ENCODE measurements around the gene GRAMD2A. TPM values are rescaled to one million over a fixed set of nuclear protein-coding genes. Genes with fewer than 3 reads are reported as not detected.

The GRAMD2A gene
- total RNA-seq, 3 donors from 2014 or later (not counting 1 experiment from before 2014, with no cell fraction given), result not detected

GRCh38 chr15:72116731-72117485 lies 80.7 kb downstream of the GRAMD2A start:
- Mint-ChIP-seq H3K27me3 (ENCODE audit: low read depth in 2 of 2) (no peaks in the 10 kb centered on the region), H3K36me3 (no peaks in the 10 kb centered on the region), H3K4me1 (peaks cover 26 to 32% of the 10 kb centered on the region in 2 donors), H3K9me3 (no peaks in the 10 kb centered on the region), H3K4me3 (peak overlapping the region; percentile 90), H3K27ac (peak overlapping the region; percentile 65 to 96)
- peak in 1 of 3 donors; percentile 0 for ATAC-seq
- intact Hi-C loops (cut with micrococcal nuclease), result loop anchor here (1.0 to 5.0 kb wide), 2 partner anchors 155 to 665 kb away; partner anchors contain the start of genes ADPGK and PARP6
- H3K4me3 ChIP-seq (ENCODE audit: low read length), result peak overlapping the region; percentile 80
- no peaks in the 10 kb centered on the region for H3K27me3 ChIP-seq (ENCODE audit: control insufficient read depth, insufficient read depth, low read length)
- TF ChIP-seq, protein P1, sequence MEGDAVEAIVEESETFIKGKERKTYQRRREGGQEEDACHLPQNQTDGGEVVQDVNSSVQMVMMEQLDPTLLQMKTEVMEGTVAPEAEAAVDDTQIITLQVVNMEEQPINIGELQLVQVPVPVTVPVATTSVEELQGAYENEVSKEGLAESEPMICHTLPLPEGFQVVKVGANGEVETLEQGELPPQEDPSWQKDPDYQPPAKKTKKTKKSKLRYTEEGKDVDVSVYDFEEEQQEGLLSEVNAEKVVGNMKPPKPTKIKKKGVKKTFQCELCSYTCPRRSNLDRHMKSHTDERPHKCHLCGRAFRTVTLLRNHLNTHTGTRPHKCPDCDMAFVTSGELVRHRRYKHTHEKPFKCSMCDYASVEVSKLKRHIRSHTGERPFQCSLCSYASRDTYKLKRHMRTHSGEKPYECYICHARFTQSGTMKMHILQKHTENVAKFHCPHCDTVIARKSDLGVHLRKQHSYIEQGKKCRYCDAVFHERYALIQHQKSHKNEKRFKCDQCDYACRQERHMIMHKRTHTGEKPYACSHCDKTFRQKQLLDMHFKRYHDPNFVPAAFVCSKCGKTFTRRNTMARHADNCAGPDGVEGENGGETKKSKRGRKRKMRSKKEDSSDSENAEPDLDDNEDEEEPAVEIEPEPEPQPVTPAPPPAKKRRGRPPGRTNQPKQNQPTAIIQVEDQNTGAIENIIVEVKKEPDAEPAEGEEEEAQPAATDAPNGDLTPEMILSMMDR (IDR thresholded peaks at IDR 0.05), result no peak
- DNase-seq, result peak in 1 of 2 donors; percentile 53
- no peaks in the 10 kb centered on the region for H3K36me3 ChIP-seq (ENCODE audit: control insufficient read depth, insufficient read depth, low read length)
- H3K4me1 ChIP-seq (ENCODE audit: control insufficient read depth, insufficient read depth, low read length), result peaks cover 14% of the 10 kb centered on the region
- peak overlapping the region; percentile 72 for H3K27ac ChIP-seq (ENCODE audit: low read length)
- H3K9me3 ChIP-seq (ENCODE audit: control insufficient read depth, insufficient read depth, low read length), result no peaks in the 10 kb centered on the region
- WGBS (ENCODE audit: insufficient coverage), result 5% methylated on average over 24 of the region's 24 CpGs

DNA sequence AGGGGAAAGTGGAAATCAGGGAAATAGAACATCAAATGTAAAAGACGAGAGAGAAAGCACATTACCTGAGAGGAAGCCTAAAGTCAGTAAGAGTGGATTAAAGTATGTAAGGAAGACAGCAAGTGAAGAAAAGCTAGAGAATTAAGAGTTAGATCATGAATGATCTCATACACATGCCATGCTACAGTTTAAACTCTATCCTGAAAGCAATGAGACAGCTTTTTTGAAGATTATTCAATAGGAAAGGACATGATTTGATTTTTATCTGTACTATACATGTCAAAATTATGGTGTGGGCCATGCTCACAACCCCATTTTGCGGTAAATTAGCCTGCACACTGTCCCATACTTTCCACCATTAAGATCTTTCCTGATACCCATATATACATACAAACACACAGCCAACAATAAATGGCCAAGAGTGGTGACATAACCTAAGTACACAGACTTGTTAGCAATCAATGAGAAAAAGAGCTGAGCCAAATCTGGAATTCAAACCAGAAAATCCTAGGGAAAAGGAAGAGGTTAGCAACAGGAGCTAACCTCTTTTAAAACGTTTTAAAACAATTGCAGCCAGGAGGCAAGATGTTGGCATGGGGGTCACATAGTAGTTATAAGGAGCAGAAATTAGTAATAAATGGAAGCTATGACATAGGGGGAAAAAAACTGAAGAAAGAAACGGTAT lies 84.1 kb downstream of the GRAMD2A start:
- H3K9me3 Mint-ChIP-seq, result no peaks in the 10 kb centered on the region
- Histone ChIP-seq H3K36me3 (ENCODE audit: control insufficient read depth, insufficient read depth, low read length) (no peaks in the 10 kb centered on the region), H3K4me3 (ENCODE audit: low read length) (no peak overlapping the region), H3K27me3 (ENCODE audit: control insufficient read depth, insufficient read depth, low read length) (no peaks in the 10 kb centered on the region), H3K27ac (ENCODE audit: low read length) (no peak overlapping the region), H3K4me1 (ENCODE audit: control insufficient read depth, insufficient read depth, low read length) (peaks cover 8% of the 10 kb centered on the region), H3K9me3 (ENCODE audit: control insufficient read depth, insufficient read depth, low read length) (no peaks in the 10 kb centered on the region)
- TF ChIP-seq, protein P1 (IDR thresholded peaks at IDR 0.05), result no peak
- no peak overlapping the region for H3K27ac Mint-ChIP-seq
- 90% methylated on average over 4 of the region's 4 CpGs for WGBS (ENCODE audit: insufficient coverage)
- intact Hi-C loops (cut with micrococcal nuclease), result no loop called here
- no peaks in the 10 kb centered on the region for H3K27me3 Mint-ChIP-seq (ENCODE audit: low read depth in 2 of 2)
- no peak overlapping the region for H3K4me3 Mint-ChIP-seq
- peaks cover 17 to 25% of the 10 kb centered on the region in 2 donors for H3K4me1 Mint-ChIP-seq
- ATAC-seq, result no peak
- no peaks in the 10 kb centered on the region for H3K36me3 Mint-ChIP-seq
- DNase-seq, result no peak

DNA sequence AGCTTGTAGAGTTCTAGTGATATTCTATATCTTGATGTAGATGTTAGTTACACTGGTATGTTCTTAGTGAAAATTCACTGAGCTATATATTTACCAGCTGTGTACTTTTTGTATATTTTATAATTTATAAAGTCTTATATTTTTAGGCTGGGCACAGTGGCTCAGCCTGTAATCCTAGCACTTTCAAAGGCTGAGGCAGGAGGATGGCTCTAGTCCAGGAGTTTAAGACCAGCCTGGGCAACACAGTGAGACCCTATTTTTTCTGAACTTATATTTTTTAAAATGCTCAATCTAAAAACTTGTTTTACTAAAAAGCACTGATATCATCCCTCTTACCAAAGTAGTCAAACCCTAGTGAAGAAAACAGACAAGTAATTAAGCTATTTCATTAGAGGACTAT lies 84.8 kb downstream of the GRAMD2A start:
- intact Hi-C loops (cut with micrococcal nuclease), result no loop called here
- Histone ChIP-seq H3K27me3 (ENCODE audit: control insufficient read depth, insufficient read depth, low read length) (no peaks in the 10 kb centered on the region), H3K4me1 (ENCODE audit: control insufficient read depth, insufficient read depth, low read length) (peaks cover 8% of the 10 kb centered on the region), H3K4me3 (ENCODE audit: low read length) (no peak overlapping the region), H3K9me3 (ENCODE audit: control insufficient read depth, insufficient read depth, low read length) (no peaks in the 10 kb centered on the region), H3K27ac (ENCODE audit: low read length) (no peak overlapping the region), H3K36me3 (ENCODE audit: control insufficient read depth, insufficient read depth, low read length) (no peaks in the 10 kb centered on the region)
- no peaks in the 10 kb centered on the region for H3K36me3 Mint-ChIP-seq
- H3K27me3 Mint-ChIP-seq (ENCODE audit: low read depth in 2 of 2), result no peaks in the 10 kb centered on the region
- DNase-seq (no peak), ATAC-seq (no peak)
- peaks cover 20 to 22% of the 10 kb centered on the region in 2 donors for H3K4me1 Mint-ChIP-seq
- no peak overlapping the region for H3K4me3 Mint-ChIP-seq
- TF ChIP-seq, protein P1 (IDR thresholded peaks at IDR 0.05), result no peak
- H3K9me3 Mint-ChIP-seq, result no peaks in the 10 kb centered on the region
- H3K27ac Mint-ChIP-seq, result no peak overlapping the region
